ENCODE results near the gene NKIRAS1. TPM values are rescaled to one million over a fixed set of nuclear protein-coding genes. Genes with fewer than 3 reads are reported as not detected.

NKIRAS1 gene
- total and polyA plus RNA-seq, 8 donors: 8.8 to 19.7 (median 14.5) TPM

GRCh38 chr3:23904545-23904944, 12.2 kb downstream of the NKIRAS1 start:
- Histone ChIP-seq H3K4me1 (no peaks in the 10 kb centered on the region), H3K27me3 (no peaks in the 10 kb centered on the region)

GRCh38 chr3:23900744-23901143, 16.0 kb downstream of the NKIRAS1 start:
- Histone ChIP-seq H3K36me3 (peaks cover 0 to 38% of the 10 kb centered on the region in 2 donors), H3K4me1 (no peaks in the 10 kb centered on the region), H3K27me3 (no peaks in the 10 kb centered on the region), H3K4me3 (no peak overlapping the region), H3K9me3 (no peaks in the 10 kb centered on the region), H3K27ac (no peak overlapping the region)
- DNase-seq (peak in 1 of 4 donors; percentile 30), ATAC-seq (no peak)
- no peak for TF ChIP-seq CTCF (IDR thresholded peaks at IDR 0.05)
- intact Hi-C loops (cut with DNase I): no loop called here

More at GRCh38 chr3:23904545-23904944, 12.2 kb downstream of the NKIRAS1 start:
- Histone ChIP-seq H3K4me3 (no peak overlapping the region), H3K27ac (no peak overlapping the region), H3K9me3 (no peaks in the 10 kb centered on the region), H3K36me3 (peaks cover 0 to 33% of the 10 kb centered on the region in 2 donors)
- no peak for ATAC-seq
- TF ChIP-seq CTCF (IDR thresholded peaks at IDR 0.05): no peak
- intact Hi-C loops (cut with DNase I): no loop called here
- DNase-seq: no peak

- Histone ChIP-seq H3K36me3 (peaks cover 0 to 31% of the 10 kb centered on the region in 2 donors), H3K4me1 (peaks cover 0 to 3% of the 10 kb centered on the region in 2 donors), H3K27me3 (no peaks in the 10 kb centered on the region), H3K27ac (no peak overlapping the region), H3K9me3 (no peaks in the 10 kb centered on the region), H3K4me3 (no peak overlapping the region)
- ATAC-seq (no peak), DNase-seq (no peak)
- TF ChIP-seq CTCF (IDR thresholded peaks at IDR 0.05): no peak
- intact Hi-C loops (cut with DNase I): no loop called here
Measured at GRCh38 chr3:23895181-23895580, 21.6 kb downstream of the NKIRAS1 start.

- no peaks in the 10 kb centered on the region for H3K27me3 ChIP-seq
- peaks cover 0 to 4% of the 10 kb centered on the region in 2 donors for H3K4me1 ChIP-seq
- no peak for TF ChIP-seq CTCF (IDR thresholded peaks at IDR 0.05)
- H3K9me3 ChIP-seq: no peaks in the 10 kb centered on the region
- DNase-seq (no peak), ATAC-seq (no peak)
- H3K27ac ChIP-seq: no peak overlapping the region
- intact Hi-C loops (cut with DNase I): no loop called here
- no peak overlapping the region for H3K4me3 ChIP-seq
- H3K36me3 ChIP-seq: peaks cover 0 to 27% of the 10 kb centered on the region in 2 donors
Measured at GRCh38 chr3:23894254-23895061, 22.3 kb downstream of the NKIRAS1 start.

- DNase-seq: no peak
- intact Hi-C loops (cut with DNase I): no loop called here
- Histone ChIP-seq H3K9me3 (no peaks in the 10 kb centered on the region), H3K27ac (no peak overlapping the region), H3K36me3 (peaks cover 0 to 12% of the 10 kb centered on the region in 2 donors), H3K4me1 (peaks cover 0 to 25% of the 10 kb centered on the region in 2 donors), H3K4me3 (no peak overlapping the region), H3K27me3 (no peaks in the 10 kb centered on the region)
- TF ChIP-seq CTCF (IDR thresholded peaks at IDR 0.05): no peak
- ATAC-seq: no peak
Measured at GRCh38 chr3:23889950-23890349, 26.8 kb downstream of the NKIRAS1 start.
